ENCODE results near the gene SELENOO.

GRCh38 chr22:50182176-50183081 lies 18.4 kb upstream of the SELENOO start:
- TF ChIP-seq NFIC (IDR thresholded peaks at IDR 0.05) (no peak), EP300 (IDR thresholded peaks at IDR 0.05; ENCODE audit: borderline replicate concordance) (no peak), CREB1 (IDR thresholded peaks at IDR 0.05; ENCODE audit: low read depth) (no peak), TCF12 (IDR thresholded peaks at IDR 0.05; ENCODE audit: low read depth) (no peak), REST (IDR thresholded peaks at IDR 0.05; ENCODE audit: low read depth) (no peak), FOXM1 (IDR thresholded peaks at IDR 0.05; ENCODE audit: borderline replicate concordance, low read depth) (no peak), EGR1 (IDR thresholded peaks at IDR 0.05) (no peak), YY1 (IDR thresholded peaks at IDR 0.05; ENCODE audit: low read depth) (no peak), USF1 (IDR thresholded peaks at IDR 0.05) (no peak)

Data from Ishikawa (cell line).